K562 treated with DMSO at 1 percent for 4 hours (cell line): Measurements from ENCODE around the gene FAM20C. TPM values are rescaled to one million over a fixed set of nuclear protein-coding genes. Genes with fewer than 3 reads are reported as not detected.

Source experiments
- total RNA-seq: library from RNA; unstranded; fragments of 300-600 nt; gene quantifications from 2 replicates; pipeline ENCODE4 v1.2.3, GENCODE V29; 2022; ENCODE audit not compliant: insufficient read depth

Gene FAM20C
- not detected in 2 replicates for total RNA-seq

DNA sequence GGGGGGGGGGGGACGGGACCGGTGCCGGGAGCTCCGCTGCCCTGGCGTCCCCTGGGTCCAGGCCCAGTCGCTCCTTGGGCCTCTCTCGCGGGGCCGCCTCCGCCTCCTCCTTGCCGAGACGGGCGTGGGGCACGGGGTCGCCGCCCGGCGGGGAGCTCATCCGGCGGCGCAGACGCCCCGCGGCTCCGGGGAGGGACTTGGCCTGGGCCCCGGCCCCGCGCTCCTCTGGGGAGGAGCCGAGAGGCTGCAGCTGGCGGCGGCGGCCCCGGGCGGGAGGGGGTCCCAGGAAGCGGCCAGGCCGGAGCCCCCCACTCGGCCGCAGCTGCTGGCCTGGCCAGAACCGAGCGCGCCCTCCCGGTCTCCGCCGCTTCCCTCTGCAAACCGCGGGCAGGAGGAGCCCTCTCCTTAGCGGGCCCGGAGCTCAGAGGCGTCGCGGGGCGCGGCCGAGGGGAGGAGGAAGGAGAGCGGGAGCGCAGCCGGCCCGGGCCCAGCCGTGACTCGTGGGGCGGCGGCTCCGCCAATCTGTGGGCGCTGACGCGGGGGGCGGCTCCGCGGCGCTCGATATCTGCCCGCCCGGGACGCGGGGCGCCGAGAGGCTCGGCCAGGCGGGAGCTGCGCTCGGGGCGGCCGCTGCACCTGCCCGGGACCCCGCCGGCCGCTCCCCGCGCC is at the start of gene FAM20C:
Gene FAM20C, plus strand, starts transcription at position 591 of the 669 bp plus-strand sequence. CDS start 629 bp downstream, outside the sequence.

DNA sequence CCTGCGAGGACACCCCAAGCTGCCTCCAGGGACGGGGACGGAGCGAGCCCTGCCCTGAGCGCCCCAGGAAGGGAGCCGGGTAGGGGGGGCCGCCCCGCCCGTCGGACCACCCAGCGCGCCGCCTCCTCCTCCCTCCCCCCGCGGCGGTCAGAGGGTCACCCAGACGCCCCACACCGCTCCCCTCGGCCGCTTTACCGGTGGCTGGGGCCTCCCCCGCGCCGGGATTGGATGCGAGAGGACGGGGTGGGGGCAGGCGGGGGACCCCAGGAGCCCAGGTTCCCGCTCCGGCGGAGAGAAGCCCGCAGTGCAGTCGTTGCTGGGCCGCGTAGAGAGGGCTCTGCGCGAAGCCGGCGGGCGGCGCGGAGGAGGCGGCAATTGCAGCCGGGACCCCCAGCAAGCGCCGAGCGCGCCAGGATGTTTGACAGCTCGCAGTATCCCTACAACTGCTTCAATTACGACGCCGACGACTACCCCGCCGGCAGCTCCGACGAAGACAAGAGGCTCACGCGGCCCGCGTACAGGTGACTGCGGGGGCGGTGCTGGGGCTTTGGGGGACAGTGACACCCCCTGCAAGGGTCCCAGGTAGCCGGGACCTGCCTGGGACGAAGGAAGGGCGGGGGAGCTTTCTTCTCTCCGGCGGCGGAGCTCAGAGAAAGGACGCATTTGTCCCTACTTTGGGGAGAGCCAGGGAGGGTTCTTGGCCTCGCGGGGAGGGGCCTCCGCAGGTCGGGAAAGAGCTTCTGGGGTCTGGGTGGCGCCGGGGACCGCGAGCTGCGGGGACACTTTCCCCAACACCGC is 97.6 kb downstream of the FAM20C start, which contains the start of gene FOXL3:
Gene FOXL3, plus strand, starts transcription at position 415 of the 798 bp plus-strand sequence. Its CDS starts 0 bp downstream, at position 415.

Other genes starting within 250 kb of the FAM20C start
- gene FOXL3, start 97.6 kb downstream of the FAM20C start, total RNA-seq: not detected in 2 replicates